HG03575 (cell line): ENCODE data around the gene HSPA4.

Source experiments
- ATAC-seq: cut with Tn5 transposase; IDR thresholded peaks from one replicate; pipeline ENCODE4 v1.9.1; 2021; ENCODE audit not compliant: unreplicated experiment, insufficient number of reproducible peaks, low FRiP score; ENCODE audit errors: extremely low read depth

The HSPA4 gene

GRCh38 chr5:133048993-133049725 is 2.7 kb upstream of the HSPA4 start:
- ATAC-seq, result no peak

GRCh38 chr5:133049726-133050048 is 2.1 kb upstream of the HSPA4 start:
- no peak for ATAC-seq

GRCh38 chr5:133050521-133050920 is 1.3 kb upstream of the HSPA4 start:
- no peak for ATAC-seq

- ATAC-seq, result no peak
These were observed 712 bp upstream of the HSPA4 start for GRCh38 chr5:133051061-133051541.

GRCh38 chr5:133052317-133053175 is 733 bp downstream of the HSPA4 start:
- no peak for ATAC-seq

- ATAC-seq, result no peak
These were observed 1.6 kb downstream of the HSPA4 start for GRCh38 chr5:133053448-133053847.

GRCh38 chr5:133054697-133055471 is 3.1 kb downstream of the HSPA4 start:
- ATAC-seq, result no peak

GRCh38 chr5:133056891-133057290 is 5.1 kb downstream of the HSPA4 start:
- no peak for ATAC-seq

- ATAC-seq, result no peak
These were observed 7.8 kb downstream of the HSPA4 start for GRCh38 chr5:133059621-133060020.

- no peak for ATAC-seq
These were observed 10.5 kb downstream of the HSPA4 start for GRCh38 chr5:133062276-133062675.

- ATAC-seq, result no peak
These were observed 12.2 kb downstream of the HSPA4 start for GRCh38 chr5:133063965-133064364.

- ATAC-seq, result no peak
These were observed 13.7 kb downstream of the HSPA4 start for GRCh38 chr5:133065471-133065870.

- no peak for ATAC-seq
These were observed 14.2 kb downstream of the HSPA4 start for GRCh38 chr5:133066045-133066444.

- ATAC-seq, result no peak
These were observed 20.2 kb downstream of the HSPA4 start for GRCh38 chr5:133072021-133072420.

GRCh38 chr5:133075572-133076536 is 24.0 kb downstream of the HSPA4 start:
- no peak for ATAC-seq

- no peak for ATAC-seq
These were observed 27.2 kb downstream of the HSPA4 start for GRCh38 chr5:133079048-133079447.

GRCh38 chr5:133081036-133081435 is 29.2 kb downstream of the HSPA4 start:
- no peak for ATAC-seq

GRCh38 chr5:133081703-133082102 is 29.9 kb downstream of the HSPA4 start:
- ATAC-seq, result no peak
